LNCaP clone FGC (cell line): ENCODE measurements around the gene CCDC187.

ENCODE experiments used
- DNase-seq: peaks from one replicate; pipeline ENCODE4 v3.0.0-alpha.2; 2011; ENCODE audit warnings: low read depth
- H3K4me3 ChIP-seq: 2 replicates; pipeline ENCODE4 v1.5.1; 2011; ENCODE audit warnings: mild to moderate bottlenecking, low read depth, low read length, control low read depth
- TF ChIP-seq, protein P1 (sequence below): IDR thresholded peaks from 2 replicates; pipeline ENCODE4 v1.5.1; 2012; ENCODE audit warnings: mild to moderate bottlenecking; ENCODE audit not compliant: control insufficient read depth, insufficient read depth; ENCODE audit errors: extremely low read depth

Gene CCDC187

DNA sequence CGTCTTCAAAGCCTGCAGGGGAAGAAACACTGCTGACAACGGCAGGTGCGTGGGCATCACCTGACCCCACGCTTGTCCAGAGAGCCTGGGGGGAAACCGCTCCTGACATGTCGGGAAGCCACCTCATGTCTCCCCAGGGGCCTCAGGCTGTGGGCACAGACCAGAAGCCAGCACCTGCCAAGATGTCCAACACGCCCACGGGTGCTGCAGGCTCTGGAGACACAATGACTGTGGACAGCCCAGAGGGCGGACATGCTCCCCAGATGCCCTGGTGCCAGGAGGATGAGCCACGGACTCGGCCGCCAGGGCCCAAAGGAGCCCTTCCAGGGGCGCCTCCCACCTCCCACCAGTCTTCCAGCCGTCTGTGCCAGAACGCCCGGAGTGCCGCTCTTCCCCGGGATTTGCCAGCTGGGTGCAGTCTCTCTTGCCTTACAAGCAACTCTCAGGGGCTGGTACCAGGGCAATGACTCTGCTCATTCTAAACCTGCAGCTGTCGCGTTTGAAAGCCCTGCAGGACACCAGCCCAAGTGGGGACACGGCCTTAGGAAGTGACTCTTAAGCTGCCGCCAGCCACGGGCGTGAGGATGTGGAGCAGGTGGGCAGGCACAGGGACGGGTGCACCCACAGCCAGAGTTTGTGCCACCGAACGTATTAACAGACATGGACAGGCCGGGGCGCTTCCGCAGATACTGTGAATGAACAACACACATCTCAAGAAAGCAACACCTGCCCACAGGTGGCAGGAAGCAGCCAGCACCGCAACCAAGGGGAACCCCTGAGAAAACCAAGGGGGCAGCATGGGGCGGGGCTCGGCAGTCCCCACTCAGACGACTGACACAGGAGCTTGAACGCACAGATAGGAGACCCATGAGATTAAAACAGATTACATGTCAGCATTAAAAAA is 92.2 kb downstream of the CCDC187 start:
- H3K4me3 ChIP-seq: no peak overlapping the region
- TF ChIP-seq, protein P1, sequence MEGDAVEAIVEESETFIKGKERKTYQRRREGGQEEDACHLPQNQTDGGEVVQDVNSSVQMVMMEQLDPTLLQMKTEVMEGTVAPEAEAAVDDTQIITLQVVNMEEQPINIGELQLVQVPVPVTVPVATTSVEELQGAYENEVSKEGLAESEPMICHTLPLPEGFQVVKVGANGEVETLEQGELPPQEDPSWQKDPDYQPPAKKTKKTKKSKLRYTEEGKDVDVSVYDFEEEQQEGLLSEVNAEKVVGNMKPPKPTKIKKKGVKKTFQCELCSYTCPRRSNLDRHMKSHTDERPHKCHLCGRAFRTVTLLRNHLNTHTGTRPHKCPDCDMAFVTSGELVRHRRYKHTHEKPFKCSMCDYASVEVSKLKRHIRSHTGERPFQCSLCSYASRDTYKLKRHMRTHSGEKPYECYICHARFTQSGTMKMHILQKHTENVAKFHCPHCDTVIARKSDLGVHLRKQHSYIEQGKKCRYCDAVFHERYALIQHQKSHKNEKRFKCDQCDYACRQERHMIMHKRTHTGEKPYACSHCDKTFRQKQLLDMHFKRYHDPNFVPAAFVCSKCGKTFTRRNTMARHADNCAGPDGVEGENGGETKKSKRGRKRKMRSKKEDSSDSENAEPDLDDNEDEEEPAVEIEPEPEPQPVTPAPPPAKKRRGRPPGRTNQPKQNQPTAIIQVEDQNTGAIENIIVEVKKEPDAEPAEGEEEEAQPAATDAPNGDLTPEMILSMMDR: no peak
- DNase-seq: no peak

DNA sequence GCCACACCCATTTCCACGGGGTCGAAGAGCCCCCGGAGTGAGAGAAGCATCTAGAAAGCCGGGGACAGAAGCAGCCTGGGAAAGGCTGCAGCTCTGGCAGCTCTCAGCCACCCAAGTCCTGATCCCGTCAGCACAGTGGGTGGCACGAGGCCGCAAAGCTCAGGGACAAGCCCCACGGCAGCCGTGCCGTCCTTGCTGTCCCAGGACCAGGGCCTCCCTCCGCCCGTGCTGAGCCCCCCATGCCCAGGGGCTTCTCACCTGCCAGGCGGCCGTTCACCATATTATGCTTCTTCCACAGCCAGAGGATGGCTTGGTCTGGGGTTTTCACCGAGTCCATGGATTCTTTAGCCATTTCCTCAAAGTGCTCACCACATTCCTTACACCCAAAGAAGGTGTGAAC is 92.9 kb downstream of the CCDC187 start:
- TF ChIP-seq, protein P1: no peak
- no peak for DNase-seq
- H3K4me3 ChIP-seq: no peak overlapping the region

DNA sequence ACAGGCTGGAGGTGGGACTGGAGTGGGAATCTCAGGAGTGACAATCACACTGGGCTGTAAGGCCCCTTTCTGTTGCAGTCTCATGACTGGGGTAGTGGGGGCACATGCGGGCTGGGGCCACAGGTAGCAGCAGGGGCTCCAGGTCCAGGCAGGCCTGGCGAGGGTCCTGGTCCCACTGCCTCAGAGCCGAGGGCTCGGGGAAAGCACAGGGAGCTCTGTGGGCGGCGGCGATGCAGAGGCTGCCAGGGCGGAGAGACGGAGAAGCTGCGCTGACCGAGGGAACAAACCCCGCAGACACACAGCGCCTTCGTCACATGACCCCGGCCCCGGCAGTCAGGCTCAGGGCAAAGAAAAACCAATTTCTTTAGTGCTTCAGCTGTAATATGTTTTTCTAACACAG is 93.6 kb downstream of the CCDC187 start:
- TF ChIP-seq, protein P1: no peak
- H3K4me3 ChIP-seq: no peak overlapping the region
- DNase-seq: no peak

DNA sequence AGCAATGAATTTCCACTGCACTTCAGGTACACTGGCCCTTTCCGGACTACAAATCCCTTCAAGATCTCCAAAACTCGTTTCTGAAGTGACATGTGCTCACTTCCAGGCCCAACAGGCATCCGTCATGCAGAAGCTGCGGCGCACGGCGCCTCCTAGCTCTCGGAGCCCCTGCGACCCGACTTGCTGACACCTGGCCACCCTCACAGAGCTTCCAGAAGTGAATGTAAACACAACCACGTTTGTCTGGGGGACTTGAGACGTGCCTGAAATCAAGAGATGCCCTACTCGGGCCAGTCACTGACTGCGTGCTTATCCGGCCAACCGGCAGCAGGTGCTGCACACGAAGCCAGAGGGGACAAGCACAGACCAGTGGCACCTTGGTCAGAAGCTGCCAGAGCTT is 94.1 kb downstream of the CCDC187 start:
- TF ChIP-seq, protein P1: no peak
- H3K4me3 ChIP-seq: no peak overlapping the region
- DNase-seq: no peak

DNA sequence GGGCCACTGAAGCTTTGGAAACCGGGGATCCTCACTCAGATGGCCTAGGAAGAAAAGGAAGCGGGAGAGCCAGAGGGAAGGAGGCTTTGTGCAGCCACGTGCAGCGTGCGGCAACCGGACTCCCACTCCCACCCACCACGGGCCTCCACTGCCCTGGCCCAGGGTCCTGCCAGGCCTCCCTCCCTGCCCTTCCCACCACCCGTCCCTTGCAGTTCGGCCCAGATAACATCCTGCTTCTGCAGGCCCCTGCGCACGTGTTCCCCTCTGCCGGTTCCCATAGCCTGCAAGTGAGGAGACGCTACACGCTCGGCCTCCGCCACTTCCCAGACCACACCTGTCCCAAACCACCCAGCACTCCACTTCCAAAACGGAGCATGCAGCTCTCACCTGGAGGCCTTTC is 94.7 kb downstream of the CCDC187 start:
- H3K4me3 ChIP-seq: no peak overlapping the region
- DNase-seq: no peak
- TF ChIP-seq, protein P1: no peak

DNA sequence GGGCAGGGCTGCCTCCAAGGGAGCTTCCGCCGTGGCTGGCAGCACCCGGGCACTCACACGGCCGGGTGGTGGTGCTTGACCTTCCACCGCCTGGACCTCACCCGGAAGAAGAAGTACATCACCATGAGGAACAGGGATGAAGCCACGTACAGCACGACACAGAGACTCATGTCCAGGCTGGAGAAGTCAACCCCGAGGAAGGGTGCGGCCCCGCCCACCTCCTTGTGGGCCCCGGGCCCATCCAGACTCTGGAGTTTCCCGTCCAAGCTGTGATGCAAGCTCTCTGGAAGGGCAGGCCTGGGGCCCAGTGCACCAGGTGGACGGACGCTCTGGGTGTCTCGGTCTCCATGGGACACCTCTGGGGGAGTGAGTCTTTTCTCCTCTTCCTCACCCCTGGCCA is 95.2 kb downstream of the CCDC187 start:
- DNase-seq: no peak
- no peak overlapping the region for H3K4me3 ChIP-seq
- TF ChIP-seq, protein P1: no peak

DNA sequence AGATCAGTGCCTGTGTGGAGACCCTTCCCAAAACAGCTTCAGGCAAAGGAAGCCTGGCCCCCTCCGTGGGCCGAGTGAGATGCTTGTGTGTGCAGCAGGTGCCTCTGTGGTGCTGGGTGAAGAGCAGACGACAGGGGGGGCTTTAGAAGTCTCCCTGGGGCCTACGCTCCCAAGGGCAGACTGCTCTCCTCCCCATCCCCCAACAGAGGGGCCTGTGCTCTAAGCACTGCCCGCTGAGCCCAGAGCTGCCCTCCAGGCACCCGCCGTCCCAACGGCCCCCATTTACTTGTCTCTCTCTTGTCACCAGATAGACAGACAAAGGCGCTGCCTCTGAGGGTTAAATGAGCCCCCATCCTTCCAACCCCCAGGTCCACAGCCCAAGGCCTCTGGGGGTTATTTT is 96.3 kb downstream of the CCDC187 start:
- no peak for DNase-seq
- TF ChIP-seq, protein P1: no peak
- H3K4me3 ChIP-seq: no peak overlapping the region
